NCI-H1105 treated with DMSO at 0.1 percent for 48 hours (cell line): ENCODE results near the gene AGBL5.

Experiments used
- DNase-seq: peaks from one replicate; lab custom pipeline; 2025; lab: John Stamatoyannopoulos, UW

AGBL5 gene

DNA sequence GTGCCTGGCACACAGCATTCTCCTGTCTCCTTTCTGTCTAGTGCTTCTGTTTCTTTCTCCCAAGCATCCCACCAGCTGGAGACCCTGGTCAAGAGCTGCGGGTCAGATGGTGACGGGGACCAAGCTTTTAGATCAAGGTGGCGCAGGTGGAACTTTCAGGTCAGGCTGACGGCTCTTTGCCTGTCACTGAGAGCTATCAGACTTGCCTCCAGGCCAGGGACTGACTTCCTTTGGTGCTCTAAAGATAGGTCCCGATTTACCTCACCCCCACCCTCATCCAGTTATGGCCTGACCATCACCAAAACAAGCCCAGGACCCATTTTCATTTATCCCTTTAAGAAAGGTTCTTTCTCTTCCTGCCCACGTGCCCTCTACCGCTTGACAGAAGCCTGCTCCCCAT lies 25.8 kb downstream of the AGBL5 start:
- DNase-seq, result no peak

DNA sequence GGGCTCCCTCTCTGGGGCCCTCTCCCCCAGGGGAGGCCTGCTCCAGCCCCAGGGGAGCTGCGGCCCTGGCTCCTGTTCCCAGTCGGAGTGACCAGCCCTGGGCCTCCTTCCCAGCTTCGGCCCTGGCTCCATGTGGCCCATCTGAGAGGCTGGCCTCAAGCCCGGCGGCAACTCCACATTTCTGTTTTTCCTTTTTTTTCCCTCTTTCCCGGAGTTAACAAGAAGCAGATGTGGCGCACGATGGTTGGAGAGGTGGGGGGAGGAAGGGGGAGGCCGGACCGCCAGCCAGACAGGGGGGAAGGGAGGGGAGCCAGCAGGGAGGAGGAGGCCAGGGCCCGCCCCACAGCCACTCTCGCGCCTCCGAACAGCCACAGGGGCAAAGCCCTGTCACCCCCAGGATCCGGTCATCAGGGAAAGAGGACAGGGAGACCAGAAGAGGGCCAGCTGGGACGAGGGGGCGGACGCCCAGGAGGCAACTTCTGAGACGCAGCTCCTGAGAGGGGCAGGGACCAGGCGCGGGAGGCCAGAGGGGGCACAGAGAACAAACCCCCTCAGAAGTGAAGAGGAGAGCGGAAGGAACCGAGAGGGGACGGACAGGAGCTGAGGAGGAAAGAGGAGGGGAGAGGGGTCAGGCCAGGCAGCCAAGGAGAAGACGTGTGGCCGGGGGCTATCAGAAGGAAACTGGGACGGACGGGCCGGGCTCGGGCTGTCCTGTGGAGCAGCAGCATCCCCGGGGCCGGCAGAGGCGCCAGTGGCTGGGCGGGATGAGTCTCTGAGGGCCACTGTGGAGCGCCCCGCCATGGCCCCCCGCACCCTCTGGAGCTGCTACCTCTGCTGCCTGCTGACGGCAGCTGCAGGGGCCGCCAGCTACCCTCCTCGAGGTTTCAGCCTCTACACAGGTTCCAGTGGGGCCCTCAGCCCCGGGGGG lies 27.1 kb downstream of the AGBL5 start, which contains the start of gene EMILIN1:
Gene EMILIN1, plus strand, starts transcription at position 349 of the 928 bp plus-strand sequence. Its CDS starts 451 bp downstream, at position 800.
- no peak for DNase-seq

DNA sequence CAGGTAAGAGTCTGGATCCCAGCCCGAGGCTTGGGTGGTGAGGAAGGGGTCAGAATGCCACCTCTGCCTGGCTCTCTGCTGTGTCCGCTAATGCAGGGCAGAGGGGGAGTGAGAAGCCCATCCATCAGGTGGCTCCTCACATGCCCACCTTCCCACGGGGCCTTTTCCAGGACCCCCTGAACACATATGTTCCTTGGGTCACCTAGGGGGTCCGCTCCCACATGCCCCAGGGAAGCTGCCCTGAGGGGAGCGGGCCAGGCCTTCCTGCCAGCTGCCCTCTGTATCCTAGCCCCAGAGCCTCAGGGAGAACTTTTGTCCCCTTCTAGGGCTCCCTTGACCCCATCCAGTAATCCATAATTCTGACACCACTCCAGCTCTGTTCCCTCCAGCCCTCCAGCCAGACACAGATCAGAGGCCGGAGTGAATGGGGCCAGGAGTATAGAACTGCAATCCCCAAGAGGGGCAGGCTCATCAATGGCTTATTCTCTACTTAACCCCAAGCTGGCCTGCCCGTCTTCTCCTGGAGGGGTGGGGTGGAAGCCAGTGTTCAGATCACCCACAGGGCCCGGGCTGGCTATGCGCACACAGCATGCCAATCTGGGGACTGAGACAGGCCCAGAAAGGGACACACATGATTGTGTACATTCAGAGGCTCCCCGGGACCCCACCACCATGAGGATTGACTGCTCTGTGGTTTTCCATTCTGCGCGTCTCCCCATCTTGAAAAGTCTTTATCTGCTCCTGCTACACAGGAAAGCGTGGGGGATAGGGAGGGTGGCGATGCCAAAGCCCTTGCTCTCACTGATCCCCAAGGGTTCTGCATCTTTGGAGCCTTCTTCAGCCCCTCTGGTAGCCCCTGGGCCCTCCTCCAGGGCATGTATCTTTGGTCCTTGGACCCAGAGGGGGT lies 28.0 kb downstream of the AGBL5 start:
- DNase-seq, result no peak

DNA sequence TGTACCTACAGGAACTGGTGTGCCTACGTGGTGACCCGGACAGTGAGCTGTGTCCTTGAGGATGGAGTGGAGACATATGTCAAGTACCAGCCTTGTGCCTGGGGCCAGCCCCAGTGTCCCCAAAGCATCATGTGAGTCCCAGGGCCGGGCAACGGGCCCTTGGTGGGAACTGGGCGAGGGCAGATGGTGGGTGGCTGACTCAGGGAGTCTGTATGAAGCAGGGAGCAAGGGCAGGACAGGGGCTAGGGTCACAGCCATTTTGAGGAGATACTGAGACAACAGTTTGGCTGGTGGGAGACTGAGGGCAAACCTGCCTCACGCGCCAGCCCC lies 28.6 kb downstream of the AGBL5 start:
- DNase-seq, result no peak

DNA sequence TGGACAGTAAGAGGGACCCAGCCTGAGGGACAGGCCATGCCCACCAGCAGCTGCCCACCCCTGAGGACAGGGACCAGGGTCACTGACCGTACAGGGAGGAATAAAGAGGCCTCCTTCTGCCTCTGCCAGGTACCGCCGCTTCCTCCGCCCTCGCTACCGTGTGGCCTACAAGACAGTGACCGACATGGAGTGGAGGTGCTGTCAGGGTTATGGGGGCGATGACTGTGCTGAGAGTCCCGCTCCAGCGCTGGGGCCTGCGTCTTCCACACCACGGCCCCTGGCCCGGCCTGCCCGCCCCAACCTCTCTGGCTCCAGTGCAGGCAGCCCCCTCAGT lies 29.1 kb downstream of the AGBL5 start:
- DNase-seq, result no peak

DNA sequence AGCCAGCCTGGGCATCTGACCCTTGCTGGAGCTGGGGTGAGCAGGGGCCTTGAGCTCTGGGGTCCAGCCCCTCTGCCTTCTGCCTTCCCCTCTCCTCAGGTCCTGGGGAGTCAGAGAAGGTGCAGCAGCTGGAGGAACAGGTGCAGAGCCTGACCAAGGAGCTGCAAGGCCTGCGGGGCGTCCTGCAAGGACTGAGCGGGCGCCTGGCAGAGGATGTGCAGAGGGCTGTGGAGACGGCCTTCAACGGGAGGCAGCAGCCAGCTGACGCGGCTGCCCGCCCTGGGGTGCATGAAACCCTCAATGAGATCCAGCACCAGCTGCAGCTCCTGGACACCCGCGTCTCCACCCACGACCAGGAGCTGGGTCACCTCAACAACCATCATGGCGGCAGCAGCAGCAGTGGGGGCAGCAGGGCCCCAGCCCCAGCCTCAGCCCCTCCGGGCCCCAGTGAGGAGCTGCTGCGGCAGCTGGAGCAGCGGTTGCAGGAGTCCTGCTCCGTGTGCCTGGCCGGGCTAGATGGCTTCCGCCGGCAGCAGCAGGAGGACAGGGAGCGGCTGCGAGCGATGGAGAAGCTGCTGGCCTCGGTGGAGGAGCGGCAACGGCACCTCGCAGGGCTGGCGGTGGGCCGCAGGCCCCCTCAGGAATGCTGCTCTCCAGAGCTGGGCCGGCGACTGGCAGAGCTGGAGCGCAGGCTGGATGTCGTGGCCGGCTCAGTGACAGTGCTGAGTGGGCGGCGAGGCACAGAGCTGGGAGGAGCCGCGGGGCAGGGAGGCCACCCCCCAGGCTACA lies 30.7 kb downstream of the AGBL5 start:
- no peak for DNase-seq

DNA sequence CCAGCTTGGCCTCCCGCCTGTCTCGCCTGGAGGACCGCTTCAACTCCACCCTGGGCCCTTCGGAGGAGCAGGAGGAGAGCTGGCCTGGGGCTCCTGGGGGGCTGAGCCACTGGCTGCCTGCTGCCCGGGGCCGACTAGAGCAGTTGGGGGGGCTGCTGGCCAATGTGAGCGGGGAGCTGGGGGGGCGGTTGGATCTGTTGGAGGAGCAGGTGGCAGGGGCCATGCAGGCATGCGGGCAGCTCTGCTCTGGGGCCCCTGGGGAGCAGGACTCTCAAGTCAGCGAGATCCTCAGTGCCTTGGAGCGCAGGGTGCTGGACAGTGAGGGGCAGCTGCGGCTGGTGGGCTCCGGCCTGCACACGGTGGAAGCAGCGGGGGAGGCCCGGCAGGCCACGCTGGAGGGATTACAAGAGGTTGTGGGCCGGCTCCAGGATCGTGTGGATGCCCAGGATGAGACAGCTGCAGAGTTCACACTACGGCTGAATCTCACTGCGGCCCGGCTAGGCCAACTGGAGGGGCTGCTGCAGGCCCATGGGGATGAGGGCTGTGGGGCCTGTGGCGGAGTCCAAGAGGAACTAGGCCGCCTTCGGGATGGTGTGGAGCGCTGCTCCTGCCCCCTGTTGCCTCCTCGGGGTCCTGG lies 31.4 kb downstream of the AGBL5 start:
- no peak for DNase-seq

DNA sequence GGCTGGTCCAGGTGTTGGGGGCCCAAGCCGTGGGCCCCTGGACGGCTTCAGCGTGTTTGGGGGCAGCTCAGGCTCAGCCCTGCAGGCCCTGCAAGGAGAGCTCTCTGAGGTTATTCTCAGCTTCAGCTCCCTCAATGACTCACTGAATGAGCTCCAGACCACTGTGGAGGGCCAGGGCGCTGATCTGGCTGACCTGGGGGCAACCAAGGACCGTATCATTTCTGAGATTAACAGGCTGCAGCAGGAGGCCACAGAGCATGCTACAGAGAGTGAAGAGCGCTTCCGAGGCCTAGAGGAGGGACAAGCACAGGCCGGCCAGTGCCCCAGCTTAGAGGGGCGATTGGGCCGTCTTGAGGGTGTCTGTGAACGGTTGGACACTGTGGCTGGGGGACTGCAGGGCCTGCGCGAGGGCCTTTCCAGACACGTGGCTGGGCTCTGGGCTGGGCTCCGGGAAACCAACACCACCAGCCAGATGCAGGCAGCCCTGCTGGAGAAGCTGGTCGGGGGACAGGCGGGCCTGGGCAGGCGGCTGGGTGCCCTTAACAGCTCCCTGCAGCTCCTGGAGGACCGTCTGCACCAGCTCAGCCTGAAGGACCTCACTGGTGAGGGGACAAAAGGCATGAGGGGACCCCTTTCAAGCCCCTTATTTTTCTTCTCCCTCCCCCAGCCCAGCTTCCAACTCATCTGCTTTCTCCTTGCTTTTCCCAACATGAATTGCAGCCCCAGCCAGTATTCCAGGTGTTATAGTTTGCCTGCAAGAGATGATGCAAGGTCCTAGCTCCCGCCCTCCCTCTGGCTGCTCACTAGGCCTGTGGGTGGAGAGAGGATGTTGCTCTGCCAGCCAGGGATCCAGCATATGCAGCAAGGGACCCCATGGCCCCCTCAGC lies 32.2 kb downstream of the AGBL5 start:
- DNase-seq, result no peak

DNA sequence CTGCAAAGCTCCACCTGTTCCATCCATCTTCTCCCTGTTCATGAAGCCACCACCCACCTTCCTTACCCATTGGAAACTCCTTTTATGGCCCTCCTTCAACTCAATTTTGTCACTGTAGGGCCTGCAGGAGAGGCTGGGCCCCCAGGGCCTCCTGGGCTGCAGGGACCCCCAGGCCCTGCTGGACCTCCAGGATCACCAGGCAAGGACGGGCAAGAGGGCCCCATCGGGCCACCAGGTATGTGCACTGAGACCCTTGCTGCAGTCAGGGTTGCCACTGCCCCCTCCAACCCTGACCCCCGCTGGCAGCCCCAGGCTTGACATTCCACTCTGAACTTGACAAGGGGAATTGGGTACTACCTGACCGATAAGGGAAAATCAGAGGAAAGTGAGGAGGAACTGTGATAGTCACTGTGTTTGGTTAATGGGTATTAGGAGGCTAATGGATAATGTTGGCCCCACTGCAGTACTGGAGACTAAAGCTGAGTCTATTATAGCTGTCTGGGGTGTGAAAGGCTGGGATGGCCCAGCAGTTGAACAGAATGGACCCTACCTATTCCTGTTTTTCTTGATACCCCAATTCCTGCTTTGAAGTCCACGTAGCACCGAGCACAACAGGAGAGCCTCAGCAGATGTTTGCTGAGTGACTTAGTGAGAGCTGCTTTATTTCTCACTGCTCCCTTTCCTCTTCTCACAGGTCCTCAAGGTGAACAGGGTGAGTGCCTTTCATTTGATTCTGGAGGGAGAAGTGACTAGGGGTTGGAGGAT lies 33.0 kb downstream of the AGBL5 start:
- no peak for DNase-seq

DNA sequence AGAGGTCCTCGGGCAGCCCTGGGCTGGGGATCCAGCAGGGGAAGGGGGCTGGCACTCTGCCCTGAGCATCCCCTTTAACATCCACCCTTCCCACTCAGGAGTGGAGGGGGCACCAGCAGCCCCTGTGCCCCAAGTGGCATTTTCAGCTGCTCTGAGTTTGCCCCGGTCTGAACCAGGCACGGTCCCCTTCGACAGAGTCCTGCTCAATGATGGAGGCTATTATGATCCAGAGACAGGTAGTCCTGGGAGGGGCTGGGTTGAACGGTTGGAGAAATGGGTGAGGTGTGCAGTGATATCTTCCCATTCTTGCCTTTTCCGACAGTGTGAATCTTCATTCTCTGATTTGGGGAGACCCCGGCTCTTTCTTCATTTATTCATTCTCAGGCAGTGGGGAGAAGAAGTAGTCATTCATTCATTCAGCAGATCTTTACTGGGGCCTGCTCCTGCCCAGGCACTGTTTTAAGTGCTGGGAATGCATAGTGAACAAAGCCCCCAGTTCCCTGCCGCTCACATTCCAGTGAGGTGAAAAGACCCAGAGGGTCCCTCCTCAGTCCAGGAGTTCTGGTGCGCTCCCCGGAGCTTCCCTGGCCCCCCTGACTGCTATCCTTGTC lies 33.7 kb downstream of the AGBL5 start:
- DNase-seq, result no peak

DNA sequence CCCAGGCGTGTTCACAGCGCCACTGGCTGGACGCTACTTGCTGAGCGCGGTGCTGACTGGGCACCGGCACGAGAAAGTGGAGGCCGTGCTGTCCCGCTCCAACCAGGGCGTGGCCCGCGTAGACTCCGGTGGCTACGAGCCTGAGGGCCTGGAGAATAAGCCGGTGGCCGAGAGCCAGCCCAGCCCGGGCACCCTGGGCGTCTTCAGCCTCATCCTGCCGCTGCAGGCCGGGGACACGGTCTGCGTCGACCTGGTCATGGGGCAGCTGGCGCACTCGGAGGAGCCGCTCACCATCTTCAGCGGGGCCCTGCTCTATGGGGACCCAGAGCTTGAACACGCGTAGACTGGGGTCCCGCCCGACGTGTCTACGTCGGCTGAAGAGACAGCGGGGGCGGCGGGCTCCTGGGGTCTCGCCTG lies 34.2 kb downstream of the AGBL5 start:
- peak; percentile 37 for DNase-seq

DNA sequence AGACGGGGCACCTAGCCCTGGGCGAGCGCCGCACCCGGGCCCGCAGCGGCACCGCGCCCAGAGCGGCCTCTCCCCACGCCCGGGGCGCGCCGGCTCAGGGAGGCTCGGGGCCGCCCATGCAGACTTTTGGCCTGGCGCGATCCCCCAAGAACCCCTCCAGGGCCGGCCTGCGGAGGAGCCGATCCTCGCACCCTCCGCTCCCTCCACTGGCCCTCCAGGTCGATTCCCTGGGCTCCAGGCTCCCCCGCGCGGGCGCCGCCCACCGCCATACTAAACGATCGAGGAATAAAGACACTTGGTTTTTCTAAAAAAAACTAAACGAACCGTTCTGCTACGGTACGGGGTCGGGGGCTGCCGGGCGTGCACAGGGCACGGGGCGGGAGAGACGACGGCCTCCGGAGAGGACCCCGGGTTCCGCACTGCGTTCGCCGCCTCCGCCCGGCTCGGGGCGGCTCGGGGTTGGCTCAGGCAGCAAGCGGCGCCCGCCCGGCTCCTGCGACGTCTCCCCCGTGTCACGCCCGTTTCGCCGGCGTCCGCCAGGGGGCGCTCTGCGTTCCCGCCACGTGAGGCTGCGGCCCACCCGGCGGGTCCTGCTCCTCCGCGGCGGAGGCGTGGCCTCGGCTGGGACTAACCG lies 34.7 kb downstream of the AGBL5 start:
- DNase-seq, result peak; percentile 88

DNA sequence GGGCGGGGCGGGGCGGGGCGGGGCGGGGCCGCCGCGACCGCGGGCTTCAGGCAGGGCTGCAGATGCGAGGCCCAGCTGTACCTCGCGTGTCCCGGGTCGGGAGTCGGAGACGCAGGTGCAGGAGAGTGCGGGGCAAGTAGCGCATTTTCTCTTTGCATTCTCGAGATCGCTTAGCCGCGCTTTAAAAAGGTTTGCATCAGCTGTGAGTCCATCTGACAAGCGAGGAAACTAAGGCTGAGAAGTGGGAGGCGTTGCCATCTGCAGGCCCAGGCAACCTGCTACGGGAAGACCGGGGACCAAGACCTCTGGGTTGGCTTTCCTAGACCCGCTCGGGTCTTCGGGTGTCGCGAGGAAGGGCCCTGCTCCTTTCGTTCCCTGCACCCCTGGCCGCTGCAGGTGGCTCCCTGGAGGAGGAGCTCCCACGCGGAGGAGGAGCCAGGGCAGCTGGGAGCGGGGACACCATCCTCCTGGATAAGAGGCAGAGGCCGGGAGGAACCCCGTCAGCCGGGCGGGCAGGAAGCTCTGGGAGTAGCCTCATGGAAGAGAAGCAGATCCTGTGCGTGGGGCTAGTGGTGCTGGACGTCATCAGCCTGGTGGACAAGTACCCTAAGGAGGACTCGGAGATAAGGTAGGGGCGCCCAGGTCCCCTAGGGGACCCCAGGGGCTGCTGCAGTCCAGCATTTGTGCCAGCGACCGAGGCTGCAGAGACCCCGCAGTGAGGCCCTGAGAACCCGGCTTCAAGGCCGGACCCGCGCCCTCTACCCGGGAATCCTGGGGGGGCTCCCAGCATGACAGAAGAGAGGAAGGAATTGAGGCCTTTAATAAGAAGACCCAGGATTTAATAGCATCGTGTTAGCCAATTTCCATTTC lies 35.5 kb downstream of the AGBL5 start, which contains the start of gene KHK:
Gene KHK, plus strand, starts transcription at position 49 of the 870 bp plus-strand sequence. Its CDS starts 488 bp downstream, at position 537.
- DNase-seq, result peak; percentile 75

DNA sequence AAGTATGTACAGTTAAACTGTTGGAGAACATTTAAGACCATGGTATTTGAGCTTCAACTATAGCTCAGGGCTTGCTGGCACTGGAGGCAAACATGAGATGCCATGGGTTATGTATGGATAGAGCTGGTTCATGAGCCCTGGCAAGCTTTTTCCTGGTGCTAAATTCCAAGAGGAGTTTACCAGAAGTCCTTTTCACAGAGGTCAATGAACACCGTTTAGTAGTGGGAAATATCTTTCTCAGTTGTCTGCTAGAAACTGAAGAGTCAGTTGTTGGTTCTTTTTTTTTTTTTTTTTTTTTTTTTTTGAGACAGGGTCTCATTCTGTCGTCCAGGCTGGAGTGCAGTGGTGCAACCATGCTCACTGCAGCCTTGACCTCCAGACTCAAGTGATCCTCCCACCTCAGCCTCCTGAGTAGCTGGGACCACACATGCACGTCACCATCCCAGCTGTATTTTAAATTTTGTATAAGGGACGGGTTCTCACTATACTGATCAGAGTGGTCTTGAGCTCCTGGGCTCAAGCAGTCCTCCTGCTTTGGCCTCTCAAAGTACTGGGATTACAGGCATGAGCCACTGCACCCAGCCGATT lies 36.4 kb downstream of the AGBL5 start:
- DNase-seq, result no peak

DNA sequence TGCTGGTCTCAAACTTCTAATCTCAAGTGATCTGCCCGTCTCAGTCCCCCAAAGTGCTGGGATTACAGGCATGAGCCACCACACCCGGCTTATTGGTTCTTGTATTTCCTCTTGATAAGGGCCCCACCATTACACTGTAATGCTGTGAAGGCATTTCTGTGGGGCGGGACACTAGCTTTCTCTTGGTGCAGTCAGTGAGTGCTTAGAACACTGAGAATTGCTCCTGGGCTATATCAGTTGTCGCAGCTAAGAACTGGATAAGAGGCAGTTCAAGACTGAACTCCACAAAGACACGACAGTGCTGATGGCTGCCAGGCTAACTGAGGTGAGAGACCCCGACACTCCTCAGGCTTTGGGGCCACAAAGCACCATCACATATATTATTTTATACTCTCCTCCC lies 37.2 kb downstream of the AGBL5 start:
- no peak for DNase-seq

DNA sequence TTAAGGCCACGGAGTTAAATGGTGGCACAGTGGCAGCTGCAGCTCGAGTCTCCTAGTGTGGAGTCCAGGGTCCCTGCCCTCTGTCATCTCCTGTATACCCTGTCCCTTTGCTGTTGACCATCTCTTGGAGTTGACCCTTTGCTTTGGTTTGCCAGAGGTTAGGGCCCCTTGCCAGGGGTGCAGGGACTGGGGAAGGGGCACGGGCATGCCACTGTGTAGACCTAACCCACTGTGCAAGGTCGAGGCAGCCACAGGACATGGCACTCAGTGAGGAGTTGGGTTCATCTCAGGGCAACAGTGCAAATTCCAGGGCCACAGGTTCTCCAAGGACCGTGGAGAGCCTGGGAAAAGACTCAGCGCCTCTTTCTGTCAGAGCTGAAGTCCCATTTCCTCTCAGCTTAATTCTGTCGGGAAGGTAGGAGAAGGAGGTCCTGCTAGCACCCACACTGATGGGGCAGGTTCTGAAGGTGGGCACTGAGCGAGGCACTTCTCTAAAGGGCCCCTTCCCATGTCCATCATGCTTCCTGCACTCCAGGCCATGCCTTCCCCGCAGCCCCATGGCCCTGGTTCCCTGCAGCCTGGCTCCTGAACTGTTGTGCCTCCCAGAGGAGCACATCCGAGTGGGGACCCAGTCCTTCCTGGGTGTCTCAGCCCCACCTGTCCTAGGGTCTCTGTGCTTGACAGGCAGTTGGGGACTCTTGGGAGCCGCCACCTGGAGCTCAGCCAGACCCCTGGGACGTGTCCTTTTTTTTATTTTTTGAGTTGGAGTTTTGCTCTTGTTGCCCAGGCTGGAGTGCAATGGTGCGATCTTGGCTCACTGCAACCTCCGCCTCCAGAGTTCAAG lies 37.9 kb downstream of the AGBL5 start:
- DNase-seq, result no peak
